GM23338 (cell line): Measurements from ENCODE around the gene SPOPL.
"Not testable (repeated sequence)": the region's sequence is repeated elsewhere in the genome, so short reads cannot be mapped to it uniquely, and the experiment has no call there.

Experiments
- CTCF ChIP-seq, 2 experiments: fragments of 200-600 bp in 1 of 2; sonication (generic) in 1 of 2; conservative IDR thresholded peaks; 2 replicates each; pipeline versions ENCODE4 v1.5.1 to v1.6.1; 2016 to 2017; ENCODE audit warnings: antibody characterized with exemption in 2 of 2, low read depth in 2 of 2, mild to moderate bottlenecking in 2 of 2, moderate library complexity in 1 of 2
- EZH2phosphoT487 ChIP-seq: fragments of 200-600 bp; sonication (generic); IDR thresholded peaks from one replicate; pipeline ENCODE4 v1.8.1; 2018; ENCODE audit warnings: antibody characterized with exemption; ENCODE audit not compliant: unreplicated experiment
- POLR2AphosphoS5 ChIP-seq: IDR thresholded peaks from 2 replicates; pipeline ENCODE4 v1.6.1; 2016; ENCODE audit warnings: antibody characterized with exemption, low read depth
- STAT1 ChIP-seq: IDR thresholded peaks from one replicate; pipeline ENCODE4 v1.6.1; 2016; ENCODE audit warnings: antibody characterized with exemption; ENCODE audit not compliant: unreplicated experiment

DNA sequence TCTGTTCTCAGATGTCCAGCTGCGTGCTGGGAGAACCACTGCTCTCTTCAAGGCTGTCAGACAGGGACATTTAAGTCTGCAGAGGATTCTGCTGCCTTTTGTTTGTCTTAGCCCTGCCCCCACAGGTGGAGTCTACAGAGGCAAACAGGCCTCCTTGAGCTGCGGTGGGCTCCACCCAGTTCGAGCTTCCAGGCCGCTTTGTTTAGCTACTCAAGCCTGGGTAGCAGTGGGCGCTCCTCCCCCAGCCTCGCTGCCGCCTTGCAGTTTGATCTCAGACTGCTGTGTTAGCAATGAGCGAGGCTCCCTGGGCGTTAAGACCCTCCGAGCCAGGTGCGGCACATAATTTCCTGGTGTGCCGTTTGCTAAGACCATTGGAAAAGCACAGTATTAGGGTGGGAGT, 42.6 kb downstream of the SPOPL start:
- not testable (repeated sequence) for TF ChIP-seq CTCF (conservative IDR thresholded peaks at IDR 0.05; ENCODE audit: low read depth in 2 of 2); STAT1; EZH2phosphoT487; POLR2AphosphoS5
